K562 (cell line): ENCODE measurements around the gene TOM1. TPM values are rescaled to one million over a fixed set of nuclear protein-coding genes. Genes with fewer than 3 reads are reported as not detected.

ENCODE experiments used
- ATAC-seq: fragments of 200-7000 bp; cut with Tn5 transposase; 3 replicates; pipeline ENCODE4 v1.9.1; 2020; ENCODE audit warnings: moderate library complexity
- BruUV-seq: library from RNA; stranded (reverse); fragments of 400-500 nt; replicated peaks from 2 replicates; lab custom pipeline; 2021; lab: Mats Ljungman, UMichigan
- CTCF ChIA-PET: fragments of 300-600 bp; formaldehyde crosslinking; extraction: SDS; loops from one replicate; lab custom pipeline; 2021; ENCODE audit warnings: low intra/inter-chr PET ratio; lab: Yijun Ruan, JAX
- POLR2A ChIA-PET: fragments of 300-600, 350-650 bp; sonication (Branson Sonifier 250); formaldehyde crosslinking; extraction: SDS; loops from one replicate; lab custom pipeline; 2021; ENCODE audit warnings: antibody characterized with exemption, inconsistent platforms; lab: Yijun Ruan, JAX
- DNase-seq, 4 experiments: peaks; one replicate each; pipeline versions ENCODE4 v3.0.0 to v3.0.0-alpha.2; 2011 to 2018; ENCODE audit warnings: low spot score in 3 of 4, mixed read lengths in 3 of 4; ENCODE audit errors: extremely low read depth in 1 of 4
- FAIRE-seq: peaks from 2 replicates; lab custom pipeline; 2011; peaks lifted over from hg19 to GRCh38; lab: Jason Lieb, UNC
- H2AFZ ChIP-seq: 2 replicates; pipeline ENCODE4 v1.6.0; 2011; ENCODE audit warnings: low read depth, low read length, control low read depth, inconsistent platforms
- H3K27ac ChIP-seq: fragments of 200-600 bp; 3 replicates; pipeline ENCODE4 v1.8.0; 2011; ENCODE audit warnings: low read depth, mild to moderate bottlenecking, control low read depth, inconsistent platforms, low read length, moderate library complexity, mixed read lengths; ENCODE audit errors: extremely low read depth
- H3K27me3 ChIP-seq, 2 experiments: fragments of 300-600 bp in 1 of 2; 2 replicates in 1 of 2; 3 replicates in 1 of 2; pipeline versions ENCODE4 v1.6.0 to v1.8.0; 2011; ENCODE audit warnings: inconsistent platforms in 2 of 2, low read length in 2 of 2, mild to moderate bottlenecking in 1 of 2, mixed read lengths in 1 of 2, moderate library complexity in 1 of 2; ENCODE audit not compliant: control insufficient read depth in 2 of 2, insufficient read depth in 2 of 2
- H3K36me3 ChIP-seq: fragments of 300-600 bp; 3 replicates; pipeline ENCODE4 v1.8.0; 2011; ENCODE audit warnings: mild to moderate bottlenecking, low read length, inconsistent platforms; ENCODE audit not compliant: control insufficient read depth, insufficient read depth
- H3K4me1 ChIP-seq, 2 experiments: fragments of 200-600 bp in 1 of 2; replicated peaks in 1 of 2; 2 replicates in 1 of 2; 3 replicates in 1 of 2; pipeline versions ENCODE4 v1.5.1 to v1.8.0; 2011; ENCODE audit warnings: inconsistent platforms in 2 of 2, low read length in 2 of 2, mild to moderate bottlenecking in 1 of 2, mixed read lengths in 1 of 2, moderate library complexity in 1 of 2; ENCODE audit not compliant: control insufficient read depth in 2 of 2, insufficient read depth in 2 of 2
- H3K4me2 ChIP-seq: 2 replicates; pipeline ENCODE4 v1.6.1; 2011; ENCODE audit warnings: low read length, control low read depth, inconsistent platforms, mixed read lengths; ENCODE audit not compliant: insufficient read depth
- H3K4me3 ChIP-seq: fragments of 200-600 bp; sonication (generic), shearing (Covaris generic); 2 replicates; pipeline ENCODE4 v1.5.1; 2016; ENCODE audit warnings: control low read depth, inconsistent platforms
- H3K79me2 ChIP-seq: fragments of 200-600 bp; 3 replicates; pipeline ENCODE4 v1.8.0; 2011; ENCODE audit warnings: low read length, inconsistent platforms; ENCODE audit not compliant: control insufficient read depth, insufficient read depth
- H3K9ac ChIP-seq, 2 experiments: 2 replicates each; pipeline versions ENCODE4 v1.6.0 to v1.6.1; 2011; ENCODE audit warnings: low read depth in 2 of 2, low read length in 2 of 2, control low read depth in 1 of 2, inconsistent platforms in 1 of 2, mild to moderate bottlenecking in 1 of 2, mixed read lengths in 1 of 2; ENCODE audit not compliant: insufficient read depth in 1 of 2
- H3K9me1 ChIP-seq: one replicate; pipeline ENCODE4 v1.6.0; 2011; ENCODE audit warnings: inconsistent platforms, mild to moderate bottlenecking, low read length, moderate library complexity; ENCODE audit not compliant: control insufficient read depth, insufficient read depth
- H3K9me3 ChIP-seq: replicated peaks from 2 replicates; pipeline ENCODE4 v1.5.1; 2011; ENCODE audit warnings: low read depth, low read length, inconsistent platforms; ENCODE audit not compliant: control insufficient read depth, insufficient read depth
- H4K20me1 ChIP-seq: replicated peaks from 2 replicates; pipeline ENCODE4 v1.6.1; 2011; ENCODE audit warnings: low read length, inconsistent platforms, mixed read lengths; ENCODE audit not compliant: control insufficient read depth, insufficient read depth
- EP400 ChIP-seq: fragments of 450-650 bp; IDR thresholded peaks from 2 replicates; pipeline ENCODE4 v1.6.1; 2017; ENCODE audit warnings: antibody characterized with exemption, mild to moderate bottlenecking, moderate library complexity
- POLR3G ChIP-seq: IDR thresholded peaks from 2 replicates; pipeline ENCODE4 v1.6.1; 2011; ENCODE audit not compliant: insufficient read length, insufficient replicate concordance; ENCODE audit errors: extremely low read depth
- RBBP5 ChIP-seq: fragments of 200-600 bp; sonication (generic); IDR thresholded peaks from 2 replicates; pipeline ENCODE4 v1.6.1; 2012; ENCODE audit warnings: borderline replicate concordance, mild to moderate bottlenecking, low read length, control low read depth, inconsistent platforms; ENCODE audit not compliant: insufficient read depth, poor library complexity, severe bottlenecking
- SIRT6 ChIP-seq: IDR thresholded peaks from one replicate; pipeline ENCODE4 v1.6.1; 2012; ENCODE audit warnings: low read depth, mild to moderate bottlenecking, control low read depth, inconsistent platforms, low read length, moderate library complexity
- SMAD2 ChIP-seq: fragments of 150-350 bp; IDR thresholded peaks from 2 replicates; pipeline ENCODE4 v1.6.1; 2014; ENCODE audit warnings: low read depth, mild to moderate bottlenecking, low read length
- TARDBP ChIP-seq: fragments of 450-650 bp; IDR thresholded peaks from 2 replicates; pipeline ENCODE4 v1.6.1; 2016
- ZNF444 ChIP-seq: fragments of 250-450 bp; sonication (Bioruptor Pico); IDR thresholded peaks from 2 replicates; pipeline ENCODE4 v1.4.0; 2020; ENCODE audit warnings: mild to moderate bottlenecking, moderate library complexity
- ZNF77 ChIP-seq: fragments of 250-450 bp; sonication (Bioruptor Pico); IDR thresholded peaks from 2 replicates; pipeline ENCODE4 v1.5.0; 2020
- WGBS: fragments of 100-300 bp; shearing (Covaris generic); methylation state at CpG from one replicate; pipeline ENCODE4 v1.1.6; 2016; ENCODE audit warnings: low coverage, mixed read lengths; ENCODE audit not compliant: insufficient coverage; ENCODE audit errors: missing lambda C conversion rate; 5-methylcytosine and 5-hydroxymethylcytosine counted together
- in situ Hi-C: fragments of 300-500 bp; cut with MboI; formaldehyde crosslinking; loops from 4 replicates; pipeline ENCODE4 v1.15.0; 2018; ENCODE audit warnings: inconsistent platforms, mixed read lengths
- intact Hi-C: fragments of 100-400 bp; cut with micrococcal nuclease; formaldehyde crosslinking; loops from 2 replicates; pipeline ENCODE4 v1.14.2; 2022
- polyA plus RNA-seq, 8 experiments: library from polyadenylated mRNA; depleted of rRNA in 4 of 8; stranded (reverse) in 5 of 8; unstranded in 3 of 8; fragments of >200 nt; fragmentation: Nextera tagmentation in 2 of 8; fragmentation: Illumina TruSeq in 1 of 8; extraction: Ambion mirVana in 2 of 8; extraction: Trizol in 1 of 8; gene quantifications; 2 replicates each; pipeline versions ENCODE4 v1.2.1 to v1.2.3, GENCODE V29; 2011 to 2014; ENCODE audit warnings: inconsistent platforms in 1 of 8, missing spikeins in 1 of 8
- total RNA-seq, 7 experiments: library from RNA; depleted of rRNA in 6 of 7; stranded (reverse); fragments of >200 nt in 6 of 7; fragmentation: Illumina TruSeq in 2 of 7; extraction: Trizol in 2 of 7; gene quantifications; 2 replicates each; pipeline versions ENCODE4 v1.2.1 to v1.2.3, GENCODE V29; 2011 to 2021; ENCODE audit warnings: low replicate concordance in 1 of 7
- TF ChIP-seq, protein P1 (sequence below): fragments of 450-650 bp; IDR thresholded peaks from 2 replicates; pipeline ENCODE4 v1.6.1; 2016
- TF ChIP-seq, protein P2 (sequence below): sonication (generic); formaldehyde crosslinking; IDR thresholded peaks from 2 replicates; pipeline ENCODE4 v1.9.0; 2022; ENCODE audit warnings: mild to moderate bottlenecking, missing genetic modification reagents
- TF ChIP-seq, protein P3 (sequence below): sonication (generic); formaldehyde crosslinking; IDR thresholded peaks from 2 replicates; pipeline ENCODE4 v1.8.1; 2023; ENCODE audit warnings: mild to moderate bottlenecking, missing genetic modification reagents

TOM1 gene
- total and polyA plus RNA-seq, 9 of the 15 experiments (the other 6 are each of a cell fraction or from before 2014, with no cell fraction given) = 0.64 to 20.6 (median 12.0) TPM

DNA sequence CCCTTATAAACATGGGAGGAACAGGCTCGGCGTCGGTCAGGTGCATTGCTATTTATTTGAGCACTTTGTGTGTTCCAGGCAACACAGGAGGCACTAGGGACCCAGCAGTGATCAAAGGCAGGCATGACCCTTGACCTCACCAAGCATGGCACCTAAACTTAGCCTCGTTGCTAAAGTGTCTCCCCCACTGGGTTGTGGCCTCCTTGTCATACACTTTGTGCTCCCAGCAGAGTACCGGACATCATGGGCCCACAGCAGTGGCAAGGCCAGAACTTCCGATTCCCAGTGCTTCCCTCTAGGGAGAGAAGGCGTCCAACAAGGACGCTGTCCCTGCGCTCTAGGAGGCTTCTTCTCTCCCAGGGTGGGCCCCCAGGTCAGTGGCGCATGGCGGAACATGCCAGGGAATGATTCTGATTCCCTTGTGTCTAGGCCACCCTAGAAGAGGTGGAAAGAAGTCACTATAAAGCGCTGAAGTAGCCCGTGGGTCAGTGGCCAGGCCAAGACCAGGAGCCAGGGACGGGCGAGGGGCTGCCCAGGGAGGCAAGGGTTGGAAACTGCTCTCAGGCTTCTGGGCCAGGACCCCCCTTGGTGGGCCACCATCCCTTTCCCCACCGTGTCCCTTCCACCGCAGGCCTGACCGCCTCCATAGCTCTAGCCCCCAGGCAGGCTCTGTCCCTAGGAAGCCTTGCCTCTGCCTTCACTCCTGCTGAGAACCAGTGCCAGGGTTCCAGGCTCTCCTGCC is 19.7 kb downstream of the TOM1 start (continued):
- TF ChIP-seq, protein P1, sequence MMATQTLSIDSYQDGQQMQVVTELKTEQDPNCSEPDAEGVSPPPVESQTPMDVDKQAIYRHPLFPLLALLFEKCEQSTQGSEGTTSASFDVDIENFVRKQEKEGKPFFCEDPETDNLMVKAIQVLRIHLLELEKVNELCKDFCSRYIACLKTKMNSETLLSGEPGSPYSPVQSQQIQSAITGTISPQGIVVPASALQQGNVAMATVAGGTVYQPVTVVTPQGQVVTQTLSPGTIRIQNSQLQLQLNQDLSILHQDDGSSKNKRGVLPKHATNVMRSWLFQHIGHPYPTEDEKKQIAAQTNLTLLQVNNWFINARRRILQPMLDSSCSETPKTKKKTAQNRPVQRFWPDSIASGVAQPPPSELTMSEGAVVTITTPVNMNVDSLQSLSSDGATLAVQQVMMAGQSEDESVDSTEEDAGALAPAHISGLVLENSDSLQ = no peak
- TF ChIP-seq POLR3G (no peak), SMAD2 (no peak), EP400 (no peak), RBBP5 (no peak), ZNF444 (CRISPR knock-in tag) (no peak)
- TF ChIP-seq, protein P2, sequence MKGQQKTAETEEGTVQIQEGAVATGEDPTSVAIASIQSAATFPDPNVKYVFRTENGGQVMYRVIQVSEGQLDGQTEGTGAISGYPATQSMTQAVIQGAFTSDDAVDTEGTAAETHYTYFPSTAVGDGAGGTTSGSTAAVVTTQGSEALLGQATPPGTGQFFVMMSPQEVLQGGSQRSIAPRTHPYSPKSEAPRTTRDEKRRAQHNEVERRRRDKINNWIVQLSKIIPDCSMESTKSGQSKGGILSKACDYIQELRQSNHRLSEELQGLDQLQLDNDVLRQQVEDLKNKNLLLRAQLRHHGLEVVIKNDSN (CRISPR knock-in tag) = no peak

DNA sequence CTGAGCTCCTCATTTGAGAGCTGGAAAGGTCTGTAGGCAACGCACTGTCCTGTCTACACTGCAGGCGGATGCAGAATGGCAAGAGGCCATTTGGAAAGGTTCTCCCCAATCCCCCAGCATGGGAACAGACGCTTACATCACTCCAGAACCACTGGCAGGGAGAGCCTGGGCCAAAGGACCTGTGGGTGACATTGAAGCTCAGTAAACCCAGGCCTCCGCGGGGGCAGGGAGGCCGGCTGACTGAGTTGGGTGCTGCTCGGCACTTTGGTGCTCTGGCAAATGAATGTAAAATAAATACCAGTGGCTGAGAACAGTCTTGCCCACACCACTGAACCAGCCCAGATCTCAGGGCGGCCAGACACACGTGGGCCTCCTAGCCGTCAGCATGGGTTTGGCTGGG is 22.4 kb downstream of the TOM1 start:
- Histone ChIP-seq H3K9ac (no peak overlapping the region; a peak in 1 of 4 replicates), H3K9me1 (no peaks in the 10 kb centered on the region), H3K79me2 (no peaks in the 10 kb centered on the region), H3K27me3 (no peaks in the 10 kb centered on the region), H3K4me3 (no peak overlapping the region), H2AFZ (no peak overlapping the region), H3K4me1 (no peaks in the 10 kb centered on the region), H3K4me2 (no peak overlapping the region), H4K20me1 (no peaks in the 10 kb centered on the region), H3K36me3 (peaks cover 18% of the 10 kb centered on the region; the same call in 1 of the 3 replicates), H3K27ac (no peak overlapping the region), H3K9me3 (no peaks in the 10 kb centered on the region)
- ATAC-seq (no peak), DNase-seq (no peak), FAIRE-seq (no peak)
- CTCF ChIA-PET = no interaction called here
- 88% methylated on average over 10 of the region's 10 CpGs for WGBS
- in situ Hi-C loops (no loop called here), intact Hi-C loops (no loop called here)
- BruUV-seq = no TSS peak
- TF ChIP-seq SIRT6 (no peak), TARDBP (no peak), ZNF77 (CRISPR knock-in tag) (no peak)
- TF ChIP-seq, protein P3, sequence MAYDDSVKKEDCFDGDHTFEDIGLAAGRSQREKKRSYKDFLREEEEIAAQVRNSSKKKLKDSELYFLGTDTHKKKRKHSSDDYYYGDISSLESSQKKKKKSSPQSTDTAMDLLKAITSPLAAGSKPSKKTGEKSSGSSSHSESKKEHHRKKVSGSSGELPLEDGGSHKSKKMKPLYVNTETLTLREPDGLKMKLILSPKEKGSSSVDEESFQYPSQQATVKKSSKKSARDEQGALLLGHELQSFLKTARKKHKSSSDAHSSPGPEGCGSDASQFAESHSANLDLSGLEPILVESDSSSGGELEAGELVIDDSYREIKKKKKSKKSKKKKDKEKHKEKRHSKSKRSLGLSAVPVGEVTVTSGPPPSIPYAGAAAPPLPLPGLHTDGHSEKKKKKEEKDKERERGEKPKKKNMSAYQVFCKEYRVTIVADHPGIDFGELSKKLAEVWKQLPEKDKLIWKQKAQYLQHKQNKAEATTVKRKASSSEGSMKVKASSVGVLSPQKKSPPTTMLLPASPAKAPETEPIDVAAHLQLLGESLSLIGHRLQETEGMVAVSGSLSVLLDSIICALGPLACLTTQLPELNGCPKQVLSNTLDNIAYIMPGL (CRISPR knock-in tag) = no peak
- TF ChIP-seq, protein P1 = no peak
- POLR2A ChIA-PET = no interaction called here
